ENCODE results near the gene GARNL3. TPM values are rescaled to one million over a fixed set of nuclear protein-coding genes. Genes with fewer than 3 reads are reported as not detected.

The GARNL3 gene
- polyA plus RNA-seq, 1 donor from 2014 or later: 20.0 TPM

GRCh38 chr9:127273326-127273725 is 8.8 kb downstream of the GARNL3 start:
- Histone ChIP-seq H4K20me1 (ENCODE audit: insufficient read depth) (no peaks in the 10 kb centered on the region), H3K36me3 (ENCODE audit: insufficient read depth, low read length) (no peaks in the 10 kb centered on the region), H3K4me3 (ENCODE audit: low read length) (no peak overlapping the region), H3K79me2 (replicated peaks; ENCODE audit: insufficient read depth, low read length) (no peaks in the 10 kb centered on the region), H3K4me2 (ENCODE audit: low read length) (no peak overlapping the region), H3K9ac (ENCODE audit: low read length) (no peak overlapping the region), H3K9me3 (ENCODE audit: low read length) (no peaks in the 10 kb centered on the region), H3K9me2 (ENCODE audit: insufficient read depth, low read length) (no peaks in the 10 kb centered on the region), H3F3A (ENCODE audit: insufficient read depth, low read length, poor library complexity, severe bottlenecking) (no peaks in the 10 kb centered on the region), H2AFZ (ENCODE audit: low read depth, low read length) (no peak overlapping the region), H3K27me3 (ENCODE audit: insufficient read depth, low read depth, low read length) (no peaks in the 10 kb centered on the region), H3K27ac (ENCODE audit: low read length) (no peak overlapping the region)
- no peak for TF ChIP-seq RAD21 (conservative IDR thresholded peaks at IDR 0.05)
- no peak for TF ChIP-seq EP300 (conservative IDR thresholded peaks at IDR 0.05; ENCODE audit: poor library complexity, severe bottlenecking)
- no peak for TF ChIP-seq REST (IDR thresholded peaks at IDR 0.05; ENCODE audit: borderline replicate concordance)
- TF ChIP-seq SMC3 (conservative IDR thresholded peaks at IDR 0.05; ENCODE audit: poor library complexity): no peak
- no peak for TF ChIP-seq POLR2AphosphoS5 (IDR thresholded peaks at IDR 0.05)
- TF ChIP-seq TAF1 (IDR thresholded peaks at IDR 0.05; ENCODE audit: low read depth): no peak
- no peak for TF ChIP-seq MXI1 (conservative IDR thresholded peaks at IDR 0.05; ENCODE audit: poor library complexity, severe bottlenecking)
- no peak for TF ChIP-seq EZH2 (IDR thresholded peaks at IDR 0.05; ENCODE audit: borderline replicate concordance, insufficient read depth, low read length, poor library complexity, severe bottlenecking)

DNA sequence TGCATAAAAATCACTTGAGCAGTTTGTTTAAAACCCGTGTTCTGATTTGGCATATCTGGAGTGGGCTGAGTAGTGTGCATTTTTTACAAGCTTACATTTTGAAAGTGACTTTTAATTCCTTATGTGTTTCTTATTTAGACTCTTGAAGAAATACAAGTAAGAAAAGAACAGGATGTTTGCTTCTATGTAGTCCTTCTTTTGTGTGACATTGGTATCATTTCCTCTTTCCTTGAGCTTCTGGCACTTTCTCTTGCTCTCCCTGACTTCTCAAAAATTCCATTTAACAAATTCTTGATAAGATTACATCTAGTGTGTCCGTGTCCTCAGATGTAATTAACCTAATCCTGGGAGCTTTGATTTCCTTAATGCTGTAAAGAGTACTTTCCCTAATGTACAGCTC is 12.5 kb downstream of the GARNL3 start:
- no peak for TF ChIP-seq MXI1 (conservative IDR thresholded peaks at IDR 0.05; ENCODE audit: poor library complexity, severe bottlenecking)
- TF ChIP-seq, protein P1, sequence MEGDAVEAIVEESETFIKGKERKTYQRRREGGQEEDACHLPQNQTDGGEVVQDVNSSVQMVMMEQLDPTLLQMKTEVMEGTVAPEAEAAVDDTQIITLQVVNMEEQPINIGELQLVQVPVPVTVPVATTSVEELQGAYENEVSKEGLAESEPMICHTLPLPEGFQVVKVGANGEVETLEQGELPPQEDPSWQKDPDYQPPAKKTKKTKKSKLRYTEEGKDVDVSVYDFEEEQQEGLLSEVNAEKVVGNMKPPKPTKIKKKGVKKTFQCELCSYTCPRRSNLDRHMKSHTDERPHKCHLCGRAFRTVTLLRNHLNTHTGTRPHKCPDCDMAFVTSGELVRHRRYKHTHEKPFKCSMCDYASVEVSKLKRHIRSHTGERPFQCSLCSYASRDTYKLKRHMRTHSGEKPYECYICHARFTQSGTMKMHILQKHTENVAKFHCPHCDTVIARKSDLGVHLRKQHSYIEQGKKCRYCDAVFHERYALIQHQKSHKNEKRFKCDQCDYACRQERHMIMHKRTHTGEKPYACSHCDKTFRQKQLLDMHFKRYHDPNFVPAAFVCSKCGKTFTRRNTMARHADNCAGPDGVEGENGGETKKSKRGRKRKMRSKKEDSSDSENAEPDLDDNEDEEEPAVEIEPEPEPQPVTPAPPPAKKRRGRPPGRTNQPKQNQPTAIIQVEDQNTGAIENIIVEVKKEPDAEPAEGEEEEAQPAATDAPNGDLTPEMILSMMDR (IDR thresholded peaks at IDR 0.05; ENCODE audit: poor library complexity, severe bottlenecking): no peak
- TF ChIP-seq RAD21 (conservative IDR thresholded peaks at IDR 0.05): no peak
- no peak for TF ChIP-seq EZH2 (IDR thresholded peaks at IDR 0.05; ENCODE audit: borderline replicate concordance, insufficient read depth, low read length, poor library complexity, severe bottlenecking)
- no peak for TF ChIP-seq SMC3 (conservative IDR thresholded peaks at IDR 0.05; ENCODE audit: poor library complexity)
- TF ChIP-seq EP300 (conservative IDR thresholded peaks at IDR 0.05; ENCODE audit: poor library complexity, severe bottlenecking): no peak
- no peak for TF ChIP-seq REST (IDR thresholded peaks at IDR 0.05; ENCODE audit: borderline replicate concordance)
- no peak for TF ChIP-seq TAF1 (IDR thresholded peaks at IDR 0.05; ENCODE audit: low read depth)
- TF ChIP-seq POLR2AphosphoS5 (IDR thresholded peaks at IDR 0.05): no peak
- H3K9me3 ChIP-seq (ENCODE audit: low read length): peaks cover 4% of the 10 kb centered on the region
- no peak overlapping the region for H3K27ac ChIP-seq (ENCODE audit: low read length)

More for the DNA sequence above, 12.5 kb downstream of the GARNL3 start:
- Histone ChIP-seq H3F3A (ENCODE audit: insufficient read depth, low read length, poor library complexity, severe bottlenecking) (no peaks in the 10 kb centered on the region), H3K9me2 (ENCODE audit: insufficient read depth, low read length) (no peaks in the 10 kb centered on the region), H3K79me2 (replicated peaks; ENCODE audit: insufficient read depth, low read length) (no peaks in the 10 kb centered on the region), H3K9ac (ENCODE audit: low read length) (no peak overlapping the region), H3K4me3 (ENCODE audit: low read length) (no peak overlapping the region), H3K4me2 (ENCODE audit: low read length) (no peak overlapping the region), H4K20me1 (ENCODE audit: insufficient read depth) (no peaks in the 10 kb centered on the region), H3K27me3 (ENCODE audit: insufficient read depth, low read depth, low read length) (no peaks in the 10 kb centered on the region), H2AFZ (ENCODE audit: low read depth, low read length) (no peak overlapping the region), H3K36me3 (ENCODE audit: insufficient read depth, low read length) (no peaks in the 10 kb centered on the region)

All from neural cell (in vitro differentiated cells).